BJ (cell line): ENCODE results near the gene DENND4C. TPM values are rescaled to one million over a fixed set of nuclear protein-coding genes. Genes with fewer than 3 reads are reported as not detected.
"Not testable (repeated sequence)": the region's sequence is repeated elsewhere in the genome, so short reads cannot be mapped to it uniquely, and the experiment has no call there.

Experiments
- CTCF ChIA-PET: fragments of 350-600 bp; formaldehyde crosslinking; extraction: SDS; loops from one replicate; lab custom pipeline; 2021; ENCODE audit warnings: antibody characterized with exemption, inconsistent platforms; lab: Yijun Ruan, JAX
- POLR2A ChIA-PET: fragments of 300-600 bp; sonication (Branson Sonifier 250); formaldehyde crosslinking; extraction: SDS; loops from one replicate; lab custom pipeline; 2021; ENCODE audit warnings: antibody characterized with exemption; lab: Charles Lee
- DNase-seq: peaks from one replicate; pipeline ENCODE4 v3.0.0-alpha.2; 2011; ENCODE audit warnings: low read depth
- H3K27me3 ChIP-seq: 2 replicates; pipeline ENCODE4 v1.6.0; 2011; ENCODE audit warnings: low read length; ENCODE audit not compliant: control insufficient read depth, insufficient read depth
- H3K36me3 ChIP-seq: 2 replicates; pipeline ENCODE4 v1.5.1; 2011; ENCODE audit warnings: low read length; ENCODE audit not compliant: control insufficient read depth, insufficient read depth
- H3K4me3 ChIP-seq: 2 replicates; pipeline ENCODE4 v1.5.1; 2011; ENCODE audit warnings: low read depth, mild to moderate bottlenecking, control low read depth, low read length
- CTCF ChIP-seq: IDR thresholded peaks from 2 replicates; pipeline ENCODE4 v1.5.1; 2011; ENCODE audit warnings: low read depth, mild to moderate bottlenecking, control low read depth, inconsistent platforms, low read length, moderate library complexity; ENCODE audit not compliant: insufficient read depth
- polyA plus RNA-seq: library from polyadenylated mRNA; depleted of rRNA; stranded (reverse); fragments of >200 nt; gene quantifications from 2 replicates; pipeline ENCODE4 v1.2.3, GENCODE V29; 2011

DENND4C gene
- polyA plus RNA-seq, 1 experiment = 12.2 TPM

- no peak for DNase-seq
- Histone ChIP-seq H3K4me3 (no peak overlapping the region), H3K27me3 (no peaks in the 10 kb centered on the region), H3K36me3 (no peaks in the 10 kb centered on the region)
- no peak for TF ChIP-seq CTCF
- CTCF ChIA-PET = interaction anchor here (0.9 kb wide), 1 partner anchor 39 kb away, joined by 5 read pairs; no protein-coding TSS in a partner anchor
- POLR2A ChIA-PET = no interaction called here
Observed at GRCh38 chr9:19186232-19186631, 44.3 kb upstream of the DENND4C start.

- no peak for TF ChIP-seq CTCF
- POLR2A ChIA-PET = no interaction called here
- DNase-seq = no peak
- Histone ChIP-seq H3K4me3 (no peak overlapping the region), H3K27me3 (no peaks in the 10 kb centered on the region), H3K36me3 (no peaks in the 10 kb centered on the region)
- CTCF ChIA-PET = no interaction called here
Observed at GRCh38 chr9:19188771-19189170, 41.7 kb upstream of the DENND4C start.

- POLR2A ChIA-PET = no interaction called here
- Histone ChIP-seq H3K36me3 (no peaks in the 10 kb centered on the region), H3K27me3 (no peaks in the 10 kb centered on the region), H3K4me3 (no peak overlapping the region)
- no peak for TF ChIP-seq CTCF
- CTCF ChIA-PET = no interaction called here
- no peak for DNase-seq
Observed at GRCh38 chr9:19192202-19193028, 38.1 kb upstream of the DENND4C start.

GRCh38 chr9:19193029-19193324 lies 37.5 kb upstream of the DENND4C start:
- CTCF ChIA-PET = no interaction called here
- no peak overlapping the region for H3K4me3 ChIP-seq
- no peak for TF ChIP-seq CTCF
- H3K27me3 ChIP-seq = no peaks in the 10 kb centered on the region
- no peak for DNase-seq
- POLR2A ChIA-PET = no interaction called here
- H3K36me3 ChIP-seq = no peaks in the 10 kb centered on the region

GRCh38 chr9:19193358-19193973 lies 37.0 kb upstream of the DENND4C start:
- POLR2A ChIA-PET, H3K4me3 ChIP-seq, H3K36me3 ChIP-seq, CTCF ChIA-PET, DNase-seq, H3K27me3 ChIP-seq: not testable (repeated sequence)
